Adrenal gland (tissue), 12 donors: Measurements from ENCODE around the gene POLD2. TPM values are rescaled to one million over a fixed set of nuclear protein-coding genes. Genes with fewer than 3 reads are reported as not detected.

Experiments
- DNase-seq, 7 donors: peaks; one replicate each; pipeline ENCODE4 v3.0.0-alpha.2; 2019 to 2020
- H3K27ac ChIP-seq, 5 donors: fragments of 200-600 bp; sonication (generic) in 4 of 5; 1 replicate in 3 of 5; 2 replicates in 2 of 5; pipeline versions ENCODE4 v1.5.1 to v1.8.0; 2016 to 2020; ENCODE audit warnings: mild to moderate bottlenecking in 1 of 5
- H3K27me3 ChIP-seq: fragments of 200-600 bp; 2 replicates; pipeline ENCODE4 v1.8.0; 2021
- H3K36me3 ChIP-seq, 2 donors: fragments of 200-600 bp; replicated peaks in 1 of 2; 1 replicate in 1 of 2; 2 replicates in 1 of 2; pipeline versions ENCODE4 v1.5.1 to v1.8.0; 2018 to 2022
- H3K4me1 ChIP-seq, 2 donors: fragments of 200-600 bp; replicated peaks in 1 of 2; 1 replicate in 1 of 2; 2 replicates in 1 of 2; pipeline versions ENCODE4 v1.5.1 to v1.8.0; 2018 to 2021
- H3K4me3 ChIP-seq, 4 donors: fragments of 200-600 bp; sonication (generic) in 3 of 4; one replicate each; pipeline ENCODE4 v1.5.1; 2016 to 2018
- H3K9me3 ChIP-seq, 3 donors: fragments of 200-600 bp; sonication (generic) in 1 of 3; replicated peaks in 1 of 3; 1 replicate in 2 of 3; 2 replicates in 1 of 3; pipeline versions ENCODE4 v1.5.1 to v1.8.0; 2016 to 2021
- POLR2A ChIP-seq, 2 donors: fragments of 450-650 bp; IDR thresholded peaks; one replicate each; pipeline ENCODE4 v1.6.1; 2017; ENCODE audit warnings: antibody characterized with exemption in 2 of 2, mild to moderate bottlenecking in 2 of 2, moderate library complexity in 1 of 2
- whole genome bisulfite sequencing, 4 donors: extraction: QIAGEN DNeasy Blood & Tissue Kit in 2 of 4; methylation state at CpG; one replicate each; pipeline versions ENCODE4 v1.1.5 to v1.1.7; 2013 to 2017; 5-methylcytosine and 5-hydroxymethylcytosine counted together
- intact Hi-C, 2 donors: fragments of 100-400 bp; cut with DNase I; formaldehyde crosslinking; loops; one replicate each; pipeline versions ENCODE4 v1.14.1 to v1.15.0; 2022 to 2023
- polyA plus RNA-seq, 3 donors: library from polyadenylated mRNA; stranded (reverse); fragments of 200-250 nt in 2 of 3; fragments of 350-450 nt in 1 of 3; fragmentation: Illumina TruSeq in 1 of 3; extraction: RNeasy Lipid Tissue Mini Kit (QIAGEN cat#74804) in 1 of 3; gene quantifications; one replicate each; pipeline ENCODE4 v1.2.3, GENCODE V29; 2013 to 2014
- total RNA-seq, 9 donors: library from RNA; depleted of rRNA in 4 of 9; stranded (reverse); fragments of >200 nt in 4 of 9; fragments of 120-200 nt in 1 of 9; fragmentation: NEBNext Ultra II Directional in 1 of 9; extraction: Animal tissue kit (Norgen Biotek cat#: 25700) in 1 of 9; gene quantifications; one replicate each; pipeline versions ENCODE4 v1.1.0 to v1.2.4, GENCODE V29; 2013 to 2023
- TF ChIP-seq, protein P1 (sequence below), 6 experiments: fragments of 450-650 bp in 4 of 6; fragments of 200-600 bp in 2 of 6; sonication (generic) in 1 of 6; IDR thresholded peaks; 1 replicate in 5 of 6; 2 replicates in 1 of 6; pipeline versions ENCODE4 v1.5.1 to v1.8.0; 2016 to 2021; ENCODE audit warnings: antibody characterized with exemption in 6 of 6, mild to moderate bottlenecking in 2 of 6, moderate library complexity in 1 of 6
- donor health status: healthy with polysubstance abuse.
- donor health status: Bipolar disorder and iron deficiency.
- donor health status: DM: yes; HTN: yes; CAD: no.
- donor health status: DM: no; HTN: no; CAD: no.
- donor health status: DM: no; HTN: no; CAD: no.
- donor health status: DM: yes; HTN: yes; CAD: no.

Gene POLD2
- total and polyA plus RNA-seq, 12 donors, result 47.5 to 127 (median 78.1) TPM

GRCh38 chr7:44145479-44145968 is 22.2 kb upstream of the POLD2 start:
- no peaks in the 10 kb centered on the region for H3K9me3 ChIP-seq
- H3K27ac ChIP-seq, result no peak overlapping the region
- H3K27me3 ChIP-seq, result peaks cover 12% of the 10 kb centered on the region
- H3K4me1 ChIP-seq, result peaks cover 8% of the 10 kb centered on the region in 2 donors
- no peak for TF ChIP-seq POLR2A (IDR thresholded peaks at IDR 0.05)
- TF ChIP-seq, protein P1, sequence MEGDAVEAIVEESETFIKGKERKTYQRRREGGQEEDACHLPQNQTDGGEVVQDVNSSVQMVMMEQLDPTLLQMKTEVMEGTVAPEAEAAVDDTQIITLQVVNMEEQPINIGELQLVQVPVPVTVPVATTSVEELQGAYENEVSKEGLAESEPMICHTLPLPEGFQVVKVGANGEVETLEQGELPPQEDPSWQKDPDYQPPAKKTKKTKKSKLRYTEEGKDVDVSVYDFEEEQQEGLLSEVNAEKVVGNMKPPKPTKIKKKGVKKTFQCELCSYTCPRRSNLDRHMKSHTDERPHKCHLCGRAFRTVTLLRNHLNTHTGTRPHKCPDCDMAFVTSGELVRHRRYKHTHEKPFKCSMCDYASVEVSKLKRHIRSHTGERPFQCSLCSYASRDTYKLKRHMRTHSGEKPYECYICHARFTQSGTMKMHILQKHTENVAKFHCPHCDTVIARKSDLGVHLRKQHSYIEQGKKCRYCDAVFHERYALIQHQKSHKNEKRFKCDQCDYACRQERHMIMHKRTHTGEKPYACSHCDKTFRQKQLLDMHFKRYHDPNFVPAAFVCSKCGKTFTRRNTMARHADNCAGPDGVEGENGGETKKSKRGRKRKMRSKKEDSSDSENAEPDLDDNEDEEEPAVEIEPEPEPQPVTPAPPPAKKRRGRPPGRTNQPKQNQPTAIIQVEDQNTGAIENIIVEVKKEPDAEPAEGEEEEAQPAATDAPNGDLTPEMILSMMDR (IDR thresholded peaks at IDR 0.05), result no peak
- intact Hi-C loops, result no loop called here
- peak overlapping the region in 1 of 4 donors; percentile 50 for H3K4me3 ChIP-seq
- no peaks in the 10 kb centered on the region for H3K36me3 ChIP-seq
- 10 to 17% (median 10%) methylated on average over 25 to 53 of the region's 53 CpGs; no CpG with 5 or more reads in 1 of the 4 donors for WGBS, 4 donors
- DNase-seq, result peak in 3 of 7 donors; percentile 12 to 19 (median 15)

GRCh38 chr7:44144968-44145478 is 21.7 kb upstream of the POLD2 start:
- Histone ChIP-seq H3K36me3 (no peaks in the 10 kb centered on the region), H3K9me3 (no peaks in the 10 kb centered on the region), H3K4me3 (peak overlapping the region in 1 of 4 donors; percentile 50), H3K27ac (no peak overlapping the region), H3K4me1 (peaks cover 8% of the 10 kb centered on the region in 2 donors), H3K27me3 (peaks cover 12% of the 10 kb centered on the region)
- TF ChIP-seq, protein P1 (IDR thresholded peaks at IDR 0.05), result no peak
- no peak for TF ChIP-seq POLR2A (IDR thresholded peaks at IDR 0.05)
- intact Hi-C loops, result no loop called here
- WGBS, 4 donors, result 65 to 74% (median 69%) methylated on average over 18 to 31 of the region's 31 CpGs
- DNase-seq, result peak in 2 of 7 donors; percentile 9 to 14

DNA sequence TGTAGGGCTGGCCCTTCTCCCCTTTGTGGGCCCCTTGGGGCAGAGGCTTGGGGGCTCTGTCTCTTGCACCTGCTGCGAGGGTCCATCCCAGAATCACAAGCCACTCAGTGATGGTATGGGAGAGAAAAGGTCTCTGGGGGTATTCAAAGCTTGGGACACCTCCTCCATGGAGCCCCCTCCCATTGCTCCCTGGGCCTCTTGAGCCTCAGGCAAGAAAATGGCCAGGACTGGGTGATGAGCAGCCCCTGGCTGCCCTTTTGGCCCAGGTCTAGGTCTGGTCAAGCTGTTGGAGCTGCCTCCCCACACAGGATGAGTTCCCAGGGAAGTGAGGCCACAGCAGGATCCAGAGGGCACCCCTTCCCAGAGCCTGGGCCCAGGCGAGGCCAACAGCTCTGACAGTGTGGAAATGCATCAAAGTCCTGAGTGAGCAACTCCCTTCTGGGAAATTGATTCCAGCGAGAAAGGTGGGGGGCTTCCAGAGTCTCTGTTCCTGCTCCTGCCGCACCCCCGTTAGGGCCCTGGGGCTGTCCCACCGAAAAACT is 21.1 kb upstream of the POLD2 start:
- Histone ChIP-seq H3K4me1 (peaks cover 8% of the 10 kb centered on the region in 2 donors), H3K27me3 (peaks cover 12% of the 10 kb centered on the region), H3K9me3 (no peaks in the 10 kb centered on the region), H3K27ac (no peak overlapping the region), H3K36me3 (no peaks in the 10 kb centered on the region), H3K4me3 (no peak overlapping the region)
- 90 to 97% (median 93%) methylated on average over 4 to 6 of the region's 6 CpGs for WGBS, 4 donors
- intact Hi-C loops, result no loop called here
- peak in 2 of 7 donors; percentile 0 to 4 for DNase-seq
- no peak for TF ChIP-seq POLR2A (IDR thresholded peaks at IDR 0.05)
- TF ChIP-seq, protein P1 (IDR thresholded peaks at IDR 0.05), result no peak

GRCh38 chr7:44143646-44144250 is 20.4 kb upstream of the POLD2 start:
- DNase-seq, result peak in 2 of 7 donors; percentile 2 to 11

More at GRCh38 chr7:44143646-44144250, 20.4 kb upstream of the POLD2 start:
- no peak overlapping the region for H3K27ac ChIP-seq
- H3K4me3 ChIP-seq, result no peak overlapping the region
- no peaks in the 10 kb centered on the region for H3K36me3 ChIP-seq
- no peaks in the 10 kb centered on the region for H3K9me3 ChIP-seq
- TF ChIP-seq POLR2A (IDR thresholded peaks at IDR 0.05), result no peak
- TF ChIP-seq, protein P1 (IDR thresholded peaks at IDR 0.05), result no peak
- intact Hi-C loops, result no loop called here
- H3K4me1 ChIP-seq, result peaks cover 8% of the 10 kb centered on the region in 2 donors
- 72 to 92% (median 86%) methylated on average over 5 to 6 of the region's 6 CpGs for WGBS, 4 donors
- H3K27me3 ChIP-seq, result peaks cover 12% of the 10 kb centered on the region
